ENCODE results near the gene NOL12.

DNA sequence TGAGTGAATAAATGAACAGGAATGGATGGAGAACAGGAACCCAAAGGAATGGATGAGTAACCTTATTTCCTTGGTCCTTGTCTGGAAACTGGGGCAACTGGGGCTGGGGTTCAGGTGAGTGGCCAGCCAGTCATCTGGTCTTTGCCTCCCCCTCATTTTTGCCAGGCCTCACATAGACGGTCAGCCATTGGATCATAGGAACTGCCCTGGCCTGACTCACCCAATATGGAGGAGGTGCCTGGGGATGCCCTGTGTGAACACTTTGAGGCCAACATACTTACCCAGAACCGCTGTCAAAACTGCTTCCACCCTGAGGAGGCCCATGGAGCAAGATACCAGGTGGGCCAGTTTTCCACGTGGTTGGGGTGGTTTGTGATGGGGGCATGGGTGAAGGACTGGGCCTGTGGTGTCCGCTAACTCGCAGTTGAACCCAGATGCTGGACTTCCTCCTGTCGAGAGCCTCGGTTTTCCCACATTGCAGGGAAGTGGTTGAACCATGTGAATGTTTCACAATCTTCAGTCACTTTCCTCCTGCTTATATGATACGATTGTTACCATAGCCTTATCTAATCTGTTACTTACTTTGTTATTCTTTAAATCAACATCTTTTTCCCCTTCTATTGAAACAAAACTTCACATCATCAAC, 15.1 kb downstream of the NOL12 start:
- TF ChIP-seq CTCF (IDR thresholded peaks at IDR 0.05) (no peak), POLR2AphosphoS5 (IDR thresholded peaks at IDR 0.05) (no peak), POLR2A (IDR thresholded peaks at IDR 0.05) (no peak)
